Sigmoid colon (tissue), 4 donors: ENCODE data around the gene ZNF385A.

ENCODE experiments used
- EP300 ChIP-seq, 4 donors: sonication (generic); formaldehyde crosslinking; IDR thresholded peaks; one replicate each; pipeline ENCODE4 v1.6.1; 2017; ENCODE audit warnings: antibody characterized with exemption in 4 of 4
- POLR2AphosphoS5 ChIP-seq, 4 donors: sonication (generic); formaldehyde crosslinking; IDR thresholded peaks; one replicate each; pipeline ENCODE4 v1.6.1; 2017; ENCODE audit warnings: antibody characterized with exemption in 4 of 4
- TF ChIP-seq, protein P1 (sequence below), 4 experiments: fragments of 450-650 bp in 3 of 4; fragments of 200-600 bp in 1 of 4; IDR thresholded peaks; one replicate each; pipeline ENCODE4 v1.5.1; 2016 to 2019; ENCODE audit warnings: antibody characterized with exemption in 4 of 4, mild to moderate bottlenecking in 3 of 4, moderate library complexity in 2 of 4

GRCh38 chr12:54355104-54355815, 29.3 kb downstream of the ZNF385A start:
- TF ChIP-seq, protein P1, sequence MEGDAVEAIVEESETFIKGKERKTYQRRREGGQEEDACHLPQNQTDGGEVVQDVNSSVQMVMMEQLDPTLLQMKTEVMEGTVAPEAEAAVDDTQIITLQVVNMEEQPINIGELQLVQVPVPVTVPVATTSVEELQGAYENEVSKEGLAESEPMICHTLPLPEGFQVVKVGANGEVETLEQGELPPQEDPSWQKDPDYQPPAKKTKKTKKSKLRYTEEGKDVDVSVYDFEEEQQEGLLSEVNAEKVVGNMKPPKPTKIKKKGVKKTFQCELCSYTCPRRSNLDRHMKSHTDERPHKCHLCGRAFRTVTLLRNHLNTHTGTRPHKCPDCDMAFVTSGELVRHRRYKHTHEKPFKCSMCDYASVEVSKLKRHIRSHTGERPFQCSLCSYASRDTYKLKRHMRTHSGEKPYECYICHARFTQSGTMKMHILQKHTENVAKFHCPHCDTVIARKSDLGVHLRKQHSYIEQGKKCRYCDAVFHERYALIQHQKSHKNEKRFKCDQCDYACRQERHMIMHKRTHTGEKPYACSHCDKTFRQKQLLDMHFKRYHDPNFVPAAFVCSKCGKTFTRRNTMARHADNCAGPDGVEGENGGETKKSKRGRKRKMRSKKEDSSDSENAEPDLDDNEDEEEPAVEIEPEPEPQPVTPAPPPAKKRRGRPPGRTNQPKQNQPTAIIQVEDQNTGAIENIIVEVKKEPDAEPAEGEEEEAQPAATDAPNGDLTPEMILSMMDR (IDR thresholded peaks at IDR 0.05): no peak
- TF ChIP-seq POLR2AphosphoS5 (IDR thresholded peaks at IDR 0.05) (no peak), EP300 (IDR thresholded peaks at IDR 0.05) (no peak)
